Brain microvascular endothelial cell (primary cell): ENCODE data around the gene SCPEP1.
"Not testable (repeated sequence)": the region's sequence is repeated elsewhere in the genome, so short reads cannot be mapped to it uniquely, and the experiment has no call there.

Experiments used
- DNase-seq: peaks from one replicate; pipeline ENCODE4 v3.0.0-alpha.2; 2020
- H3K27ac ChIP-seq: fragments of 250-450 bp; sonication (Bioruptor Pico); 2 replicates; pipeline ENCODE4 v1.5.1; 2020; ENCODE audit warnings: mild to moderate bottlenecking, moderate library complexity
- H3K27me3 ChIP-seq: fragments of 250-450 bp; sonication (Bioruptor Pico); replicated peaks from 2 replicates; pipeline ENCODE4 v1.5.1; 2020; ENCODE audit warnings: mild to moderate bottlenecking
- H3K36me3 ChIP-seq: fragments of 250-450 bp; sonication (Bioruptor Pico); replicated peaks from 2 replicates; pipeline ENCODE4 v1.5.1; 2020; ENCODE audit warnings: mild to moderate bottlenecking
- H3K4me3 ChIP-seq: 2 replicates; pipeline ENCODE4 v1.5.1; 2011; ENCODE audit warnings: low read depth, mild to moderate bottlenecking, control low read depth, low read length, moderate library complexity
- CTCF ChIP-seq: IDR thresholded peaks from 2 replicates; pipeline ENCODE4 v1.5.1; 2011; ENCODE audit warnings: low read depth, mild to moderate bottlenecking, moderate library complexity, low read length, control low read depth, inconsistent platforms; ENCODE audit errors: missing control alignments
- in situ Hi-C: cut with HindIII; loops from 2 replicates; pipeline ENCODE4 v1.10.0; 2017; ENCODE audit warnings: low sequenced_read_pairs, low pct_ligation_motif_present

SCPEP1 gene

GRCh38 chr17:56949595-56949994, 28.3 kb upstream of the SCPEP1 start:
- no peak overlapping the region for H3K27ac ChIP-seq
- no peaks in the 10 kb centered on the region for H3K27me3 ChIP-seq
- DNase-seq: no peak
- H3K4me3 ChIP-seq: no peak overlapping the region
- TF ChIP-seq CTCF: no peak
- peaks cover 8% of the 10 kb centered on the region for H3K36me3 ChIP-seq
- in situ Hi-C loops: no loop called here

GRCh38 chr17:56956992-56957391, 20.9 kb upstream of the SCPEP1 start:
- no peaks in the 10 kb centered on the region for H3K36me3 ChIP-seq
- no peak overlapping the region for H3K27ac ChIP-seq
- no peak for DNase-seq
- H3K4me3 ChIP-seq: no peak overlapping the region
- no peak for TF ChIP-seq CTCF
- in situ Hi-C loops: no loop called here
- no peaks in the 10 kb centered on the region for H3K27me3 ChIP-seq

GRCh38 chr17:56960596-56961538, 17.1 kb upstream of the SCPEP1 start, which contains the start of gene COIL:
Gene COIL, minus strand, starts transcription at chr17:56961050. Its CDS starts 31 bp downstream, at chr17:56961019.
- peak; percentile 87 for DNase-seq
- in situ Hi-C loops: no loop called here
- TF ChIP-seq CTCF: peak; percentile 99
- H3K4me3 ChIP-seq: peak within 1 kb of the TSS; percentile 85
- no peaks in the 10 kb centered on the region for H3K27me3 ChIP-seq
- H3K36me3 ChIP-seq: no peaks in the 10 kb centered on the region
- H3K27ac ChIP-seq: peak within 1 kb of the TSS; percentile 74

- H3K4me3 ChIP-seq, H3K27ac ChIP-seq, H3K36me3 ChIP-seq, DNase-seq, in situ Hi-C loops, H3K27me3 ChIP-seq: not testable (repeated sequence)
Observed at GRCh38 chr17:56965241-56965640, 12.7 kb upstream of the SCPEP1 start.

- H3K4me3 ChIP-seq, H3K27ac ChIP-seq, H3K36me3 ChIP-seq, in situ Hi-C loops, DNase-seq, H3K27me3 ChIP-seq: not testable (repeated sequence)
Observed at GRCh38 chr17:56965681-56966080, 12.2 kb upstream of the SCPEP1 start.

GRCh38 chr17:56966338-56966737, 11.6 kb upstream of the SCPEP1 start:
- H3K27me3 ChIP-seq: no peaks in the 10 kb centered on the region
- TF ChIP-seq CTCF: no peak
- no peak overlapping the region for H3K27ac ChIP-seq
- no peak overlapping the region for H3K4me3 ChIP-seq
- DNase-seq: no peak
- H3K36me3 ChIP-seq: no peaks in the 10 kb centered on the region
- in situ Hi-C loops: no loop called here
